ENCODE data around the gene CCDC3. TPM values are rescaled to one million over a fixed set of nuclear protein-coding genes. Genes with fewer than 3 reads are reported as not detected.
"Not testable (repeated sequence)": the region's sequence is repeated elsewhere in the genome, so short reads cannot be mapped to it uniquely, and the experiment has no call there.

Gene CCDC3
- total RNA-seq, 1 experiment from 2014 or later = 106 TPM

DNA sequence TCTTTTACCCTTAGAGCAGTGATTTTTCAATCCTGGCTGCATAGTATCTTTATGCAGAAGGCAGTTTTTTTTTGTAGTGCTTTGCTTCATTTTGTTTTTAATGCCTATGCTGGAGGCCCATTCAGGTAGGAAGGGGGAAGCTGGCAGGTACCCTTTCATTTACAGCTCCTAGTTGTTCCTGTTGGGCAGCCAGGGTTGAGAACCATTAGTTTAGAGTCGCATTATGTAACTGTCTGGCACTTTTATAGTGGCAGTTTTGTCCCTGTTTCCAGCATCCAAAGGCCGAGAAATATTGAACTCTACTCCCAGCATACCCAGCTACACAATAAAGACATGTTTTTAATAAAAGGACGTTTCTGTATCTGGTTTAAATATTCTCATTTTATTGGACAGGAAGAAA, 110.6 kb downstream of the CCDC3 start:
- Histone ChIP-seq H3K4me1 (no peaks in the 10 kb centered on the region), H3K36me3 (no peaks in the 10 kb centered on the region), H3K9me3 (replicated peaks) (no peaks in the 10 kb centered on the region), H3K4me3 (no peak overlapping the region), H3K27ac (no peak overlapping the region), H3K27me3 (no peaks in the 10 kb centered on the region)
- DNase-seq = no peak

GRCh38 chr10:12888470-12888869, 113.0 kb downstream of the CCDC3 start:
- Histone ChIP-seq H3K27me3 (no peaks in the 10 kb centered on the region), H3K9me3 (replicated peaks) (no peaks in the 10 kb centered on the region), H3K4me3 (no peak overlapping the region), H3K36me3 (no peaks in the 10 kb centered on the region), H3K27ac (no peak overlapping the region), H3K4me1 (no peaks in the 10 kb centered on the region)
- DNase-seq = no peak

- H3K4me1 ChIP-seq = no peaks in the 10 kb centered on the region
Observed at GRCh38 chr10:12887780-12888179, 113.7 kb downstream of the CCDC3 start.

GRCh38 chr10:12884851-12885250, 116.7 kb downstream of the CCDC3 start:
- DNase-seq = no peak
- Histone ChIP-seq H3K4me1 (no peaks in the 10 kb centered on the region), H3K36me3 (no peaks in the 10 kb centered on the region), H3K9me3 (replicated peaks) (no peaks in the 10 kb centered on the region), H3K27me3 (no peaks in the 10 kb centered on the region), H3K4me3 (no peak overlapping the region), H3K27ac (no peak overlapping the region)

More at GRCh38 chr10:12887780-12888179, 113.7 kb downstream of the CCDC3 start:
- DNase-seq = no peak
- Histone ChIP-seq H3K27me3 (no peaks in the 10 kb centered on the region), H3K9me3 (replicated peaks) (no peaks in the 10 kb centered on the region), H3K4me3 (no peak overlapping the region), H3K36me3 (no peaks in the 10 kb centered on the region), H3K27ac (no peak overlapping the region)

GRCh38 chr10:12880423-12880822, 121.1 kb downstream of the CCDC3 start:
- Histone ChIP-seq H3K4me3 (no peak overlapping the region), H3K27me3 (no peaks in the 10 kb centered on the region), H3K36me3 (no peaks in the 10 kb centered on the region), H3K27ac (no peak overlapping the region), H3K4me1 (no peaks in the 10 kb centered on the region), H3K9me3 (replicated peaks) (no peaks in the 10 kb centered on the region)
- no peak for DNase-seq

GRCh38 chr10:12877150-12877549, 124.4 kb downstream of the CCDC3 start:
- Histone ChIP-seq H3K27ac (no peak overlapping the region), H3K4me1 (no peaks in the 10 kb centered on the region), H3K4me3 (no peak overlapping the region), H3K36me3 (no peaks in the 10 kb centered on the region), H3K27me3 (no peaks in the 10 kb centered on the region), H3K9me3 (replicated peaks) (no peaks in the 10 kb centered on the region)
- no peak for DNase-seq

DNA sequence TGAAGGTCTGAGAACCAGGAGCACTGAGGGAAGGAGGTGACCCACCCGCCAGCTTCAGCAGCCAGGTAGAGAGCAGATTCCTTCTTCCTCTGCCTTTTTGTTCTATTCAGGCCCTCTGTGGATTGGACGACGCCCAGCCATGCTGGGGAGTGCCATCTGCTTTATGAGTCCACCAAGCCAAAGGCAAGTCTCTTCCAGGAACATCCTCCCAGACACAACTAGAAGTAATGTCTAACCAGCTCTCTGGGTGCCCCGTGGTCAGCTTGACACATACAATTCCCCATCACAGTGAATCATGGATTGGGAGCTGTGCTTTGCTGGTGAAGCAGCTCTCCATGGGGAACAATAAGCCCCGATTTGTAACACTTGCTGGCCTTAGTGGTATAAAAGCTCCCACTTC, 125.2 kb downstream of the CCDC3 start:
- no peak for DNase-seq
- H3K27me3 ChIP-seq = no peaks in the 10 kb centered on the region
- H3K4me1 ChIP-seq = no peaks in the 10 kb centered on the region
- H3K27ac ChIP-seq = no peak overlapping the region
- no peaks in the 10 kb centered on the region for H3K9me3 ChIP-seq (replicated peaks)
- H3K36me3 ChIP-seq = no peaks in the 10 kb centered on the region
- no peak overlapping the region for H3K4me3 ChIP-seq

GRCh38 chr10:12875100-12875499, 126.4 kb downstream of the CCDC3 start:
- Histone ChIP-seq H3K4me3 (no peak overlapping the region), H3K9me3 (replicated peaks) (no peaks in the 10 kb centered on the region), H3K4me1 (no peaks in the 10 kb centered on the region), H3K27ac (no peak overlapping the region), H3K36me3 (no peaks in the 10 kb centered on the region), H3K27me3 (no peaks in the 10 kb centered on the region)
- DNase-seq = peak; percentile 14 to 47

GRCh38 chr10:12874501-12874900, 127.0 kb downstream of the CCDC3 start:
- no peaks in the 10 kb centered on the region for H3K9me3 ChIP-seq (replicated peaks)
- no peak overlapping the region for H3K4me3 ChIP-seq
- no peak overlapping the region for H3K27ac ChIP-seq
- no peaks in the 10 kb centered on the region for H3K4me1 ChIP-seq
- H3K27me3 ChIP-seq = no peaks in the 10 kb centered on the region
- no peaks in the 10 kb centered on the region for H3K36me3 ChIP-seq
- DNase-seq = no peak

GRCh38 chr10:12873172-12873571, 128.3 kb downstream of the CCDC3 start:
- no peak for DNase-seq
- Histone ChIP-seq H3K4me3 (no peak overlapping the region), H3K36me3 (no peaks in the 10 kb centered on the region)

DNA sequence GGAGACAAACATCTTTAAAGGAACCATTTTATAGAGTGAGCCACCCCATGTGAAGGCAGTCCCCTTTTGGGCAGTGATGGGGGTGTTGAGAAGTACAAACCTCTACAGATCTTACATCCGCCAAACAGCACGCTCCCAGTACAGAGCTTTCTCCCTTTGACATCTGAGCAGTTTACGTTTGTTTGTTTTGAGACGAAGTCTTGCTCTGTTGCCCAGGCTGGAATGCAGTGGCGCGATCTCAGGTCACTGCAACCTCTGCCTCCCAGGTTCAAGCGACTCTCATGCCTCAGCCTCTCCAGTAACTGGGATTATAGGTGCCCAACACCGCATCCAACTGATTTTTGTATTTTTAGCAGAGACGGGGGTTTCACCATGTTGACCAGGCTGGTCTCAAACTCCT, 128.9 kb downstream of the CCDC3 start:
- H3K9me3 ChIP-seq (replicated peaks) = no peaks in the 10 kb centered on the region
- no peaks in the 10 kb centered on the region for H3K36me3 ChIP-seq
- DNase-seq = no peak
- no peaks in the 10 kb centered on the region for H3K27me3 ChIP-seq
- no peak overlapping the region for H3K4me3 ChIP-seq
- no peak overlapping the region for H3K27ac ChIP-seq
- H3K4me1 ChIP-seq = no peaks in the 10 kb centered on the region

More at GRCh38 chr10:12873172-12873571, 128.3 kb downstream of the CCDC3 start:
- H3K4me1 ChIP-seq = no peaks in the 10 kb centered on the region
- H3K27ac ChIP-seq = no peak overlapping the region
- H3K27me3 ChIP-seq = no peaks in the 10 kb centered on the region
- H3K9me3 ChIP-seq (replicated peaks) = no peaks in the 10 kb centered on the region

GRCh38 chr10:12869427-12869826, 132.1 kb downstream of the CCDC3 start:
- Histone ChIP-seq H3K9me3 (replicated peaks) (no peaks in the 10 kb centered on the region), H3K36me3 (no peaks in the 10 kb centered on the region), H3K4me1 (no peaks in the 10 kb centered on the region), H3K27me3 (no peaks in the 10 kb centered on the region), H3K4me3 (no peak overlapping the region), H3K27ac (no peak overlapping the region)
- no peak for DNase-seq

- Histone ChIP-seq H3K36me3 (no peaks in the 10 kb centered on the region), H3K9me3 (replicated peaks) (no peaks in the 10 kb centered on the region), H3K4me1 (no peaks in the 10 kb centered on the region), H3K27ac (no peak overlapping the region), H3K4me3 (no peak overlapping the region), H3K27me3 (no peaks in the 10 kb centered on the region)
- no peak for DNase-seq
Observed at GRCh38 chr10:12868229-12868628, 133.3 kb downstream of the CCDC3 start.

DNA sequence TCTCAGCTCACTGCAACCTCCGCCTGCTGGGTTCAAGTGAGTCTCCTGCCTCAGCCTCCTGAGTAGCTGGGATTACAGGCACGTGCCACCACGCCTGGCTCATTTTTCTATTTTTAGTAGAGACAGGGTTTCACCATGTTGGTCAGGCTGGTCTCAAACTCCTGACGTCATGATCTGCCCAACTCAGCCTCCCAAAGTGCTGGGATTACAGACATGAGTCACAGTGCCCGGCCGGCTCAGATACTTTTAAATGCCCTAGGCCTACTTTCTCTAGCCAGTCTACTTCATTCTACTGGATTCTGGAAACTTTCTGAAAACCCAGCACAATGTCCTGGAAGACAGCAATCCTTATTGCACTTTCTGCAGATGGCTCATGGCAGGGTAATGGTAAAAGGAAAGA, 136.0 kb downstream of the CCDC3 start:
- DNase-seq = not testable (repeated sequence)

GRCh38 chr10:12862459-12862858, 139.1 kb downstream of the CCDC3 start:
- no peaks in the 10 kb centered on the region for H3K9me3 ChIP-seq (replicated peaks)

More for the DNA sequence above, 136.0 kb downstream of the CCDC3 start:
- H3K36me3 ChIP-seq; H3K4me1 ChIP-seq; H3K27ac ChIP-seq; H3K4me3 ChIP-seq; H3K27me3 ChIP-seq; H3K9me3 ChIP-seq (replicated peaks): not testable (repeated sequence)

DNA sequence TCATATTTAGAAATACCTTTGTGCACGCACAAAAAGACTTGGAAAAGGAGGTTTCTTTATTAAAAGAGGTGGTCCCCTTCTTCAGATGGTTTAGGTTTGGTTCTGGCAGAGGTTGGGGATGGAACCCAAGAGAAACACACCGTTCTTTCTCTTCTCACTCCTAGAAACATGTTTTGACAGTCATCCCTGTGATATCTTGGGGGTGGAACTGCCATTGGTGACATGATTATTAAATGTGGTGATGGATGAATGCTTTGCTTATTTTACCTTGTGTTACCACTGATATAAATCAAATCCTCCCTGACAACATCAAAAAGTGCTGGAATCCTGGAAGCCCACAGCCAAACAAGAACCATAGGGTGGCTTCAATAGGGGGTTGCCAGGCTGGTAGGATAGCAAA, 146.5 kb downstream of the CCDC3 start:
- H3K4me1 ChIP-seq = no peaks in the 10 kb centered on the region
- DNase-seq = no peak
- H3K27ac ChIP-seq = no peak overlapping the region
- no peaks in the 10 kb centered on the region for H3K9me3 ChIP-seq (replicated peaks)
- H3K27me3 ChIP-seq = no peaks in the 10 kb centered on the region
- H3K4me3 ChIP-seq = no peak overlapping the region
- no peaks in the 10 kb centered on the region for H3K36me3 ChIP-seq

More at GRCh38 chr10:12862459-12862858, 139.1 kb downstream of the CCDC3 start:
- no peak for DNase-seq
- no peaks in the 10 kb centered on the region for H3K4me1 ChIP-seq
- no peaks in the 10 kb centered on the region for H3K36me3 ChIP-seq
- H3K4me3 ChIP-seq = no peak overlapping the region
- H3K27me3 ChIP-seq = no peaks in the 10 kb centered on the region
- H3K27ac ChIP-seq = no peak overlapping the region

Data from SJCRH30 (cell line).